Measurements from ENCODE around the gene ABRAXAS1. TPM values are rescaled to one million over a fixed set of nuclear protein-coding genes. Genes with fewer than 3 reads are reported as not detected.

Gene ABRAXAS1
- total RNA-seq, 4 donors from 2014 or later, result 10.2 to 21.0 (median 14.8) TPM

DNA sequence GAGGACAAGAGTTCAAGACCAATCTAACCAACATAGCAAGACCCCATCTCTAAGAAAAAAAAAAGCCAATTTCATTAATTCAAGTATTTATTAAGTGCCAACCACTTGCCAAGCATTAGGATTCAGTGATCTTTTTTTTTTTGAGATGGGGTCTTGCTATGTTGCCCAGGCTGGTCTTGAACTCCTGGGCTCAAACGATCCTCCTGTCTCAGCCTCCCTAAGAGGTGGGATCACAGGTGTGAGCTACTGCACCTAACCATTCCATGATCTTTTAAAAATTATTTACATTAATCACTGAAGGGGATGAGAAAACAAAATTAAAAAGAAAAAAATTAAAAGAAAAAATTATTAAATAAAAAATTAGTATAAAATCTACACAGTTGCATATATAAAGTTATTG, 53.7 kb downstream of the ABRAXAS1 start:
- H3K36me3 ChIP-seq, result peaks cover 0 to 62% (median 0%) of the 10 kb centered on the region in 3 donors
- WGBS, 2 donors, result 97% methylated on average over 1 of the region's 1 CpG

DNA sequence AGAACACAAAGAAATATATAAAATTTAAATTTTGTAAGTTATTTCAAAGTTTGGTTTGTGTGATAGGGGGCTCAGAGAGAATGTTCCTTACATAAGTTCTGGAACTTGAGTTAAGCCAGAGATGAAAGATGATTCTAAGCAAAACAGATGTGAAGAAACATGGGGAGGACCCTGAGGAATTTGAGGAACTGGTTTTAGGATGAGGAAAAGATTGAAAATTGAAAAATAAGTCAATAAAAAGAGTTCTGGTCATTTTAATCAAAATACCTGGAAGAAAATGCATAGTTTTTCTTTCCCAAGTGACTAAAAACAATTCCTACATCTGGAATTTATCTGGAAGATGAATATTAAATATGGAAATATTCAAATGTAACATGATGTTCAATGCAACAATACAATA, 66.7 kb downstream of the ABRAXAS1 start:
- Histone ChIP-seq H3K4me1 (no peaks in the 10 kb centered on the region), H3K27ac (no peak overlapping the region), H3K9me3 (no peaks in the 10 kb centered on the region), H3K27me3 (no peaks in the 10 kb centered on the region), H3K4me3 (no peak overlapping the region), H3K36me3 (peaks cover 0 to 83% (median 37%) of the 10 kb centered on the region in 3 donors)
- DNase-seq (ENCODE audit: low spot score in 2 of 2), result no peak
- TF ChIP-seq EP300 (IDR thresholded peaks at IDR 0.05), result no peak
- TF ChIP-seq, protein P1, sequence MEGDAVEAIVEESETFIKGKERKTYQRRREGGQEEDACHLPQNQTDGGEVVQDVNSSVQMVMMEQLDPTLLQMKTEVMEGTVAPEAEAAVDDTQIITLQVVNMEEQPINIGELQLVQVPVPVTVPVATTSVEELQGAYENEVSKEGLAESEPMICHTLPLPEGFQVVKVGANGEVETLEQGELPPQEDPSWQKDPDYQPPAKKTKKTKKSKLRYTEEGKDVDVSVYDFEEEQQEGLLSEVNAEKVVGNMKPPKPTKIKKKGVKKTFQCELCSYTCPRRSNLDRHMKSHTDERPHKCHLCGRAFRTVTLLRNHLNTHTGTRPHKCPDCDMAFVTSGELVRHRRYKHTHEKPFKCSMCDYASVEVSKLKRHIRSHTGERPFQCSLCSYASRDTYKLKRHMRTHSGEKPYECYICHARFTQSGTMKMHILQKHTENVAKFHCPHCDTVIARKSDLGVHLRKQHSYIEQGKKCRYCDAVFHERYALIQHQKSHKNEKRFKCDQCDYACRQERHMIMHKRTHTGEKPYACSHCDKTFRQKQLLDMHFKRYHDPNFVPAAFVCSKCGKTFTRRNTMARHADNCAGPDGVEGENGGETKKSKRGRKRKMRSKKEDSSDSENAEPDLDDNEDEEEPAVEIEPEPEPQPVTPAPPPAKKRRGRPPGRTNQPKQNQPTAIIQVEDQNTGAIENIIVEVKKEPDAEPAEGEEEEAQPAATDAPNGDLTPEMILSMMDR (IDR thresholded peaks at IDR 0.05), result no peak
- TF ChIP-seq POLR2A (IDR thresholded peaks at IDR 0.05), result no peak

More for the DNA sequence above, 53.7 kb downstream of the ABRAXAS1 start:
- Histone ChIP-seq H3K27ac (no peak overlapping the region), H3K4me1 (no peaks in the 10 kb centered on the region), H3K4me3 (no peak overlapping the region), H3K27me3 (no peaks in the 10 kb centered on the region), H3K9me3 (no peaks in the 10 kb centered on the region)
- TF ChIP-seq EP300 (IDR thresholded peaks at IDR 0.05) (no peak), POLR2A (IDR thresholded peaks at IDR 0.05) (no peak)
- TF ChIP-seq, protein P1 (IDR thresholded peaks at IDR 0.05), result no peak
- no peak for DNase-seq (ENCODE audit: low spot score in 2 of 2)

DNA sequence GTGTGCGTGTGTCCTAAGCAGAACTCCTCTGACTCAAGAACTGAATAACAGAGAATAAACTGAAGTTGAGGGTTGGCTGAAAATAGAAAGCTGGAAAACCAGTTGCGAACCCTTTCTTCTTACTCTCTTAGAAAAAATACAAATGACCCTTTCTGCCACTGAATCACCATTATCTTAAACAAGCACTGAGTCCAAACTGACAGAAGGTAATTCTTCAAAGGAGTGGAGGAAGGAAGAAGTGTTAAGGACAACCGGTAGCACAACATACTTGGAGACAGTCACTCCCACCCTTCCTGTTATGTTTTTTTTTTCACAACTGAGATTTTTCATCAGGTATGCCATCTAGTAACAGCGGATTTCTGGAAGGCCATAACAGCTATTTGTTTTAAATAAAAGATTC, 67.3 kb downstream of the ABRAXAS1 start:
- DNase-seq (ENCODE audit: low spot score in 2 of 2), result no peak
- Histone ChIP-seq H3K4me1 (no peaks in the 10 kb centered on the region), H3K9me3 (no peaks in the 10 kb centered on the region), H3K4me3 (no peak overlapping the region), H3K36me3 (peaks cover 0 to 83% (median 34%) of the 10 kb centered on the region in 3 donors), H3K27me3 (no peaks in the 10 kb centered on the region), H3K27ac (no peak overlapping the region)
- WGBS, 2 donors, result 89 to 96% methylated on average over 4 of the region's 4 CpGs
- TF ChIP-seq, protein P1 (IDR thresholded peaks at IDR 0.05), result no peak
- TF ChIP-seq EP300 (IDR thresholded peaks at IDR 0.05) (no peak), POLR2A (IDR thresholded peaks at IDR 0.05) (no peak)

DNA sequence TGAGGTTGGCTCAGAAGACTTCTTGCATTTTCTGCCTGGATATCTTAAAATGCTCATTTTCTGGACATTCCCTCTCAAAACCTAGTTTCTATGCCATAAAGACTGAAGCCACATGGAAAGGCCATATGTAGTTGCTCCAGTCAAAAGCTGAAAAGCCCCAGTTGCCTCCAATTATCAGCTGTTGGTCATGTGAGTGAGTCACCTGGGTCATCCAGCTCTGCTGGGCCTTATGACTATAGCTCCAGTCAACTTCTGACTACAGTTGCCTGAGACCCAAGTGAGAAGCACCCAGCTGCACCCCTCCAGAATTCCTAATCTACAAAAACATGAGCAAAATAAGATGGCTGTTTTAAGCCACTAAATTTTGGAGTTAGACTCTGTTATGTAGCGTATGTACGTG, 71.2 kb downstream of the ABRAXAS1 start:
- Histone ChIP-seq H3K27me3 (no peaks in the 10 kb centered on the region), H3K9me3 (no peaks in the 10 kb centered on the region), H3K27ac (no peak overlapping the region), H3K4me1 (no peaks in the 10 kb centered on the region), H3K4me3 (no peak overlapping the region), H3K36me3 (peaks cover 0 to 89% (median 20%) of the 10 kb centered on the region in 3 donors)
- no peak for DNase-seq (ENCODE audit: low spot score in 2 of 2)
- 96 to 100% methylated on average over 2 of the region's 2 CpGs for WGBS, 2 donors
- no peak for TF ChIP-seq EP300 (IDR thresholded peaks at IDR 0.05)
- TF ChIP-seq, protein P1 (IDR thresholded peaks at IDR 0.05), result no peak
- TF ChIP-seq POLR2A (IDR thresholded peaks at IDR 0.05), result no peak

Other genes starting within 250 kb of the ABRAXAS1 start
- gene COQ2, start 200.3 kb downstream of the ABRAXAS1 start, total RNA-seq, result 10 to 100 TPM in 3 of 4 donors, 1 to 10 TPM in 1; 9.2 to 17.7 (median 11.6) TPM
- 1 to 10 TPM; 2.0 to 3.0 (median 2.7) TPM for gene HPSE, start 150.3 kb downstream of the ABRAXAS1 start, total RNA-seq
- gene HELQ, start 29.3 kb downstream of the ABRAXAS1 start, total RNA-seq, result 10 to 100 TPM; 22.5 to 26.8 (median 24.8) TPM
- 10 to 100 TPM; 10.6 to 18.8 (median 15.5) TPM for gene MRPS18C, start 29.0 kb downstream of the ABRAXAS1 start, total RNA-seq
- gene GPAT3, start 51.0 kb upstream of the ABRAXAS1 start, total RNA-seq, result 1 to 10 TPM in 3 of 4 donors, under 1 TPM in 1; 0.90 to 8.1 (median 6.7) TPM